Measurements from ENCODE around the gene SGPL1.

The SGPL1 gene

GRCh38 chr10:70927189-70927943 is 111.6 kb downstream of the SGPL1 start:
- TF ChIP-seq, protein P1, sequence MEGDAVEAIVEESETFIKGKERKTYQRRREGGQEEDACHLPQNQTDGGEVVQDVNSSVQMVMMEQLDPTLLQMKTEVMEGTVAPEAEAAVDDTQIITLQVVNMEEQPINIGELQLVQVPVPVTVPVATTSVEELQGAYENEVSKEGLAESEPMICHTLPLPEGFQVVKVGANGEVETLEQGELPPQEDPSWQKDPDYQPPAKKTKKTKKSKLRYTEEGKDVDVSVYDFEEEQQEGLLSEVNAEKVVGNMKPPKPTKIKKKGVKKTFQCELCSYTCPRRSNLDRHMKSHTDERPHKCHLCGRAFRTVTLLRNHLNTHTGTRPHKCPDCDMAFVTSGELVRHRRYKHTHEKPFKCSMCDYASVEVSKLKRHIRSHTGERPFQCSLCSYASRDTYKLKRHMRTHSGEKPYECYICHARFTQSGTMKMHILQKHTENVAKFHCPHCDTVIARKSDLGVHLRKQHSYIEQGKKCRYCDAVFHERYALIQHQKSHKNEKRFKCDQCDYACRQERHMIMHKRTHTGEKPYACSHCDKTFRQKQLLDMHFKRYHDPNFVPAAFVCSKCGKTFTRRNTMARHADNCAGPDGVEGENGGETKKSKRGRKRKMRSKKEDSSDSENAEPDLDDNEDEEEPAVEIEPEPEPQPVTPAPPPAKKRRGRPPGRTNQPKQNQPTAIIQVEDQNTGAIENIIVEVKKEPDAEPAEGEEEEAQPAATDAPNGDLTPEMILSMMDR (IDR thresholded peaks at IDR 0.05; ENCODE audit: insufficient read depth, low read length, poor library complexity, severe bottlenecking), result no peak
- no peak for DNase-seq (ENCODE audit: extremely low read depth, insufficient read length)

GRCh38 chr10:70928140-70928539 is 112.4 kb downstream of the SGPL1 start:
- peaks cover 2% of the 10 kb centered on the region for H3K27me3 ChIP-seq (replicated peaks; ENCODE audit: control insufficient read depth, insufficient read depth, low read length)
- H3K4me3 ChIP-seq (replicated peaks; ENCODE audit: low read depth, low read length), result no peak overlapping the region
- DNase-seq (ENCODE audit: extremely low read depth, insufficient read length), result no peak
- no peaks in the 10 kb centered on the region for H3K36me3 ChIP-seq (ENCODE audit: control insufficient read depth, insufficient read depth, low read length)
- TF ChIP-seq, protein P1 (IDR thresholded peaks at IDR 0.05; ENCODE audit: insufficient read depth, low read length, poor library complexity, severe bottlenecking), result no peak

More at GRCh38 chr10:70927189-70927943, 111.6 kb downstream of the SGPL1 start:
- H3K36me3 ChIP-seq (ENCODE audit: control insufficient read depth, insufficient read depth, low read length), result no peaks in the 10 kb centered on the region
- no peak overlapping the region for H3K4me3 ChIP-seq (replicated peaks; ENCODE audit: low read depth, low read length)
- H3K27me3 ChIP-seq (replicated peaks; ENCODE audit: control insufficient read depth, insufficient read depth, low read length), result peaks cover 2% of the 10 kb centered on the region

DNA sequence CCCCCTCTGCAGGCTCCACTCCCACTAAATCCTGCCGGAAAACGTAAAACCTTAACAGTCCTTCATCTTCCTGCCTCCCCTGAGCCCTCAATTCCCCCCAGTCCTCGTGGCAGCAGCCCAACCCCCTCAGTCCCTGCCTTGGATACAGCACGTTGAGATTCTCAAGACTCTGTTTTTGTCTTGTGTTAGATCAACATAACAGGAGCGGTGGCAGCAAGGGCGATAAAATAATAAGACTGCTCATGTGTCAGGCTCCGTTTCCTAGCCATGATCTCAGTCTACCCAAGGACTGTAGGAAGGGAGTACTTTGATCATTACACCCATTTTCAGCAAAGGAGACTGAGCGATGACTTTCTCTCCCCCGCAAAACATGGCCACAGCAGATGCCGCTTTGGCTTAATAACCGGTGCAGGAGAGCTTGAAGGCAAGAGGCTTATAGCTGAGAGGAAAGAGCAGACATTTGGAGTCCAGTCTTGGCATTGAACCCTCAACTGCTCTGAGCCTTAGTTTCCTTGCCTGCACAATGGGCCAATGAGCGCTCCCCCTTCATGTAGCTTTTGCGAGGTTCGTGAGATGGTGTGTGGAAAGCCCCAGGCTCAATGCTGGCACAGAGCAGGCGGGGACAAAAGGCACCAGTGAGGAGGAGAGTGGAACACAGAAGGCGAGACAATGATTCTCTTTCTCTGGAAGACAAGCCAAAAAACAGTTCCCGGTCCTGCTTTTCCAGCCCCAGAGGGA is 114.7 kb downstream of the SGPL1 start:
- H3K36me3 ChIP-seq (ENCODE audit: control insufficient read depth, insufficient read depth, low read length), result no peaks in the 10 kb centered on the region
- H3K27me3 ChIP-seq (replicated peaks; ENCODE audit: control insufficient read depth, insufficient read depth, low read length), result peaks cover 2% of the 10 kb centered on the region
- TF ChIP-seq, protein P1 (IDR thresholded peaks at IDR 0.05; ENCODE audit: insufficient read depth, low read length, poor library complexity, severe bottlenecking), result no peak
- DNase-seq (ENCODE audit: extremely low read depth, insufficient read length), result no peak
- no peak overlapping the region for H3K4me3 ChIP-seq (replicated peaks; ENCODE audit: low read depth, low read length)
